Activated B cell treated with CpG ODN at 0.5 μM for 24 hours (primary cell): ENCODE results near the gene DOCK2. TPM values are rescaled to one million over a fixed set of nuclear protein-coding genes. Genes with fewer than 3 reads are reported as not detected.

Experiments
- ATAC-seq: fragments of 200-7000 bp; cut with Tn5 transposase; one replicate; pipeline ENCODE4 v1.10.0; 2021; ENCODE audit warnings: low read depth, mild to moderate bottlenecking, moderate library complexity
- CTCF ChIA-PET: fragments of 350-600 bp; sonication (Branson Sonifier 250); formaldehyde crosslinking; loops from one replicate; lab custom pipeline; 2021; ENCODE audit warnings: antibody characterized with exemption; lab: Charles Lee
- POLR2A ChIA-PET: fragments of 350-600 bp; sonication (Branson Sonifier 250); formaldehyde crosslinking; loops from one replicate; lab custom pipeline; 2021; ENCODE audit warnings: antibody characterized with exemption; lab: Charles Lee
- DNase-seq: peaks from one replicate; pipeline ENCODE4 v3.0.0; 2022
- H3K27ac Mint-ChIP-seq: one replicate; pipeline ENCODE4 v1.8.0; 2020; ENCODE audit warnings: mixed read lengths
- H3K27me3 Mint-ChIP-seq: one replicate; pipeline ENCODE4 v1.8.0; 2021; ENCODE audit warnings: mixed read lengths
- H3K36me3 Mint-ChIP-seq: one replicate; pipeline ENCODE4 v1.8.0; 2021; ENCODE audit warnings: low read depth, mixed read lengths
- H3K4me1 Mint-ChIP-seq: one replicate; pipeline ENCODE4 v1.8.0; 2021; ENCODE audit warnings: mixed read lengths
- H3K4me3 Mint-ChIP-seq: one replicate; pipeline ENCODE4 v1.8.0; 2020; ENCODE audit warnings: mild to moderate bottlenecking, mixed read lengths
- H3K9me3 Mint-ChIP-seq: one replicate; pipeline ENCODE4 v1.8.0; 2020; ENCODE audit warnings: mixed read lengths
- CTCF ChIP-seq: fragments of 200-600 bp; IDR thresholded peaks from one replicate; pipeline ENCODE4 v1.8.0; 2022; ENCODE audit warnings: antibody characterized with exemption, mild to moderate bottlenecking
- intact Hi-C: fragments of 100-400 bp; cut with micrococcal nuclease; formaldehyde crosslinking; loops from one replicate; pipeline ENCODE4 v1.15.1; 2024
- total RNA-seq: library from RNA; stranded (reverse); gene quantifications from 2 replicates; pipeline ENCODE4 v1.2.3, GENCODE V29; 2022

The DOCK2 gene
- total RNA-seq, 1 donor from 2014 or later, result 344 TPM

- H3K27ac Mint-ChIP-seq, result no peak overlapping the region
- no peaks in the 10 kb centered on the region for H3K9me3 Mint-ChIP-seq
- H3K4me3 Mint-ChIP-seq, result no peak overlapping the region
- ChIA-PET POLR2A (interaction anchor here (0.7 kb wide), 1 partner anchor 16 kb away, joined by 8 read pairs; no protein-coding TSS in a partner anchor), CTCF (no interaction called here)
- peaks cover 72% of the 10 kb centered on the region for H3K36me3 Mint-ChIP-seq
- peaks cover 3% of the 10 kb centered on the region for H3K4me1 Mint-ChIP-seq
- TF ChIP-seq CTCF, result no peak
- H3K27me3 Mint-ChIP-seq, result no peaks in the 10 kb centered on the region
- intact Hi-C loops, result no loop called here
- ATAC-seq (no peak), DNase-seq (no peak)
Measured at GRCh38 chr5:169873642-169874041, 236.6 kb downstream of the DOCK2 start.

DNA sequence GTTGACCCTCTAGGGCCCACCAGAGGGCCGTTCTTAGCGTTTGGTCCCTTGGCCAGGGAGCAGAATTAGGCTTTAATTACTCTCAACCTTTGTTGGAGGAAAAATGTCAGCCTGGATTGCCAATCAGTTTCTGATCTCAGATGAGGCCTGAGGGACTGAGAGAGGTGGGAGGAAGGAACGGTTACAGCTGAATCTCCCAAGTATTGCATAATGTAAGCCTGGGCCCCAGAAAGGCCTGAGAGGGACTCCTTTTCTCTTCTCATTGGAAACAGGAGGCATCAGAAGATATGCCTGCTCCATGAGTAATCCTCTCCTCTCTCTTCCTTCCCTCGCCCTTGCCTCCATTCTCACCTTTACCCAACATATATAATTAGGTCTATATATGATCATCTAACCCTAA, 237.5 kb downstream of the DOCK2 start:
- Mint-ChIP-seq H3K4me3 (no peak overlapping the region), H3K27ac (no peak overlapping the region), H3K27me3 (no peaks in the 10 kb centered on the region), H3K36me3 (peaks cover 72% of the 10 kb centered on the region), H3K4me1 (peaks cover 12% of the 10 kb centered on the region), H3K9me3 (no peaks in the 10 kb centered on the region)
- ChIA-PET POLR2A (no interaction called here), CTCF (no interaction called here)
- no peak for ATAC-seq
- no peak for TF ChIP-seq CTCF
- intact Hi-C loops, result no loop called here
- DNase-seq, result no peak

DNA sequence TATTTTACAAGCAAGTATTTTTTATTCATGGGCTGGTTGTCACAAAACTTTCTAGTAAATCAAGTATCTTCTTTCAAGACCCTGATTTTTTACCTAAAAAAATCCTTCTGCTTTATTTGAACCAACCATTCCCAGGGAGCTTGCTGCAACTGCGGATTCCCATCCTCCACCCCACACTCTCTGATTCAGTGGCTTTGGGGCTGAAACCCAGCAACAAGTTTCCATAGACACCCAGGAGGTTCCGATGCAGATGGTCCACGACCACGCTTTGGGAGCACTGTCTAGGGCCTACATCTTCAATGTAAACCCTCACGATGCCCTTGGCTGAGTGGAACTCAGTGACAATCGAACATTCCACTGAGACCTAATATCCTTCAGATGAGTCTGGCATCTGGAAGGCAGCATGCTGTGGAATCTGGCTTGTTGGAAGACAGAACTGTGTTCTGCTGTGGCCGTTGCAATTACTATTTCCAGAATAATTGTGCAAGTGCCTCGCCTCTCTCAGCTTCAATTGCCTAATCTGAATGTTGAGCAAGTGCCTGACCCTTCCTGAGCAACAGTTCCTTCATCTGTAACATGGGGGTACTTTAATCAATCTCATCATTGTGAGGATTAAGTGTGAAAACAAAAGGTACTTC, 238.1 kb downstream of the DOCK2 start:
- Mint-ChIP-seq H3K27ac (no peak overlapping the region), H3K4me1 (peaks cover 17% of the 10 kb centered on the region), H3K27me3 (no peaks in the 10 kb centered on the region), H3K4me3 (no peak overlapping the region), H3K9me3 (no peaks in the 10 kb centered on the region), H3K36me3 (peaks cover 66% of the 10 kb centered on the region)
- TF ChIP-seq CTCF, result no peak
- no peak for ATAC-seq
- intact Hi-C loops, result no loop called here
- no peak for DNase-seq
- CTCF ChIA-PET, result no interaction called here
- POLR2A ChIA-PET, result no interaction called here

GRCh38 chr5:169875731-169876130, 238.7 kb downstream of the DOCK2 start:
- CTCF ChIA-PET, result no interaction called here
- TF ChIP-seq CTCF, result no peak
- intact Hi-C loops, result no loop called here
- POLR2A ChIA-PET, result no interaction called here
- H3K4me1 Mint-ChIP-seq, result peaks cover 22% of the 10 kb centered on the region
- H3K9me3 Mint-ChIP-seq, result no peaks in the 10 kb centered on the region
- peaks cover 63% of the 10 kb centered on the region for H3K36me3 Mint-ChIP-seq
- no peaks in the 10 kb centered on the region for H3K27me3 Mint-ChIP-seq
- no peak overlapping the region for H3K27ac Mint-ChIP-seq
- no peak overlapping the region for H3K4me3 Mint-ChIP-seq
- ATAC-seq (no peak), DNase-seq (no peak)

DNA sequence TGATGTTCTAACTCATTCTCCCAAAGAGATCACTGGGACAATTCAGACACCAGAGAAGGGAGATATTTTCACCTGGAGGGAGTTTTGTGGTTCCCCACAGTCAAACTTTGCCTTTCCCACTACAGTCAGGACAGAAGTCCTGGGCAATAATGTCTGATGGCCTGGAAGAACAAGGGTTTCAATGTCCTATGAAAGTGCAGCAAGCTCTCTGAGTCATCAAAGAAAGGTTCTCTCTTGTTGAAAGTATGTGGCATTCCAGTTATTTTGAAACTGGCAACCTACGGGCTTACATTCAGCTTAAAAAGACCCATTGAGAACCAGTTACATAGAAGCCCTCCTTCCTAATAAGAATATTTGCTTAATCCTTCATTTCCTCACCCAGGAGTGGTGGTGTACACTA, 239.3 kb downstream of the DOCK2 start:
- intact Hi-C loops, result no loop called here
- Mint-ChIP-seq H3K4me3 (no peak overlapping the region), H3K36me3 (peaks cover 59% of the 10 kb centered on the region), H3K9me3 (no peaks in the 10 kb centered on the region), H3K27ac (no peak overlapping the region), H3K4me1 (peaks cover 24% of the 10 kb centered on the region), H3K27me3 (no peaks in the 10 kb centered on the region)
- CTCF ChIA-PET, result no interaction called here
- ATAC-seq (no peak), DNase-seq (no peak)
- POLR2A ChIA-PET, result no interaction called here
- TF ChIP-seq CTCF, result no peak
